Umbilical cord (tissue), 2 donors: ENCODE results near the gene SLC6A3. TPM values are rescaled to one million over a fixed set of nuclear protein-coding genes. Genes with fewer than 3 reads are reported as not detected.
"Not testable (repeated sequence)": the region's sequence is repeated elsewhere in the genome, so short reads cannot be mapped to it uniquely, and the experiment has no call there.

Experiments used
- DNase-seq: peaks from one replicate; pipeline ENCODE4 v3.0.0-alpha.2; 2015; ENCODE audit warnings: low spot score
- total RNA-seq: library from RNA; depleted of rRNA; stranded (reverse); fragments of >200 nt; gene quantifications from one replicate; pipeline ENCODE4 v1.2.3, GENCODE V29; 2014; ENCODE audit warnings: low replicate concordance; ENCODE audit not compliant: insufficient read depth

Gene SLC6A3
- total RNA-seq, 1 donor from 2014 or later, result 0.96 TPM

- not testable (repeated sequence) for DNase-seq
Observed at GRCh38 chr5:1422522-1422921, 22.7 kb downstream of the SLC6A3 start.

GRCh38 chr5:1421521-1422341 is 23.5 kb downstream of the SLC6A3 start:
- DNase-seq, result no peak

DNA sequence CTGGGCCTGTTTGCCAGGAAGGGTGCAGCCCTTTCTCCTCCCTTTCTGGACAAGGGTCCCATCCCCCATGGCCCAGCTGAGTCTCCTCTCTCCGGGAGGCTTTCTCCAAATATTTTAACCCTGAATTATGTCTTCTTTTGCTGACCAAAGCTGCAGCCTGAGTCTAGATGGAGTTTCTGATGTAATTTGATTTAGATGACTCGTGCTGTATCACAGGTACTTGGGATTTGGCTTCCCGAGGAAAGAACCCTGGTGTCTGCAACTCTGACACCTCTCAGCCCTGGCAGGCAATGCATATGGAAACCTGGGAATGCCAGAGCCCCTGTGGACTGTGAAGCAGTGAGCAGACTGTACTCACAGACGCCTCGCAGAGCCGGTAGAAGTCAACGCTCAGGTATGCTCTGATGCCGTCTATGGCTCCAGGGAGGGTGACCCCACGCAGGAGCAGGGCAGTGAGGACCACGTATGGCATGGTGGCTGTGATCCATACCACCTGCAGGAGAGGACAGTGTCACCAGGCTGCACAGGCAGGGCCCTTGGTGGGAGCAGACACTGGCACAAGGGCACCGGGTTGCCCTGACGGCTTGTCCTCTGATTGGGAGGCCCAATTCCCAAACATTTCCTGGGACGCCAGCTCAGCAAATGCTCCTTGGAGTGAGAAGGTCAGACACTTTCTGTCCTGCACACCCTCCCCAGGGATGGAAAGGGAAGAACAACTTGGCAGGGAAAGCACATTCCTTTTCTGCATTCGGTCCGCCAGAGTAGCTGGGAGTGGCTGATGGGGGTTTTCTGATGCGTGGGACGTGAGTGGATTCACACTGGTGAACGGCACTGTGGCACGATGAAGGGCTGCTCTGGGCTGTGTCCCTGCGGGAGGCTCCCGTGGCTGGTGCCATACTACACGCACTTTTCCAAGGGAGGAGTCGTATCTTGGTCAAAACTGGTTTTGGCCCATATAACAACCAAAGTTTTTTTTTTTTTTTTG is 24.7 kb downstream of the SLC6A3 start:
- no peak for DNase-seq

DNA sequence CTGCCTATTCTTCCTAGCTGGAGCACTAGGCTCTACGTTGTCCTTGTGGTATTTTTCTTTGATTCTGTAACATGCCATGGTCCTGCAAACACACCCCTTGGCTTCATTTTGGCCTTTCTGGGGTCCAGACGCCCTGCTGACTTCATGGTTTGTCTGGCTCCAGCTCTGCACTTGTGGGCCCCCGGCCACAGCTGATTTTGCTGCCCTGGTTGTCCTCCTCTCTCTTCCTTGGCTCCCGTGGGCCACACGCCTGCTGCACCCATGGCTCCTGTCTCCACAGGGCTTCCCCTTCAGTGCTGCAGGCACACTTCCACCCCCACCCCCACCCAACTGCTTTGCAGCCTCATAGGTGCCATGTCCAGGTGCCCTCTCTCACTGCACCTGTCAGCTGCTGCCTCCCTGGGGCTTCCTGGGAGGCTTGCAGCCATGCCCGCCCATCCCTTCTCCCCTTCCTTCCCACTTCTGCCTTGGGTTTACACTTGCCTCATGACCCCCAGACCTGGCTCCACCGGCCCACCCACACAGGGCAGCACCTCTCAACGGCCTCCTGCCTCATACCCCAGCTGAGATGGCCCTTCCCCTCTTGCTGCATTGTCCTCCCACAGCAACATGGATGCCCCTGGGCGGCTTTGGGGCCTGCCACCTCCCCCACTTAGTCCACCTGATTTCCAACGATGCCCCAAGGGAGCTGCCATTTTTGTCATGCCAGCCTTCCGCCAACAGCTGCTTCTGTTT is 25.6 kb downstream of the SLC6A3 start:
- no peak for DNase-seq

GRCh38 chr5:1418921-1419280 is 26.3 kb downstream of the SLC6A3 start:
- DNase-seq, result no peak

DNA sequence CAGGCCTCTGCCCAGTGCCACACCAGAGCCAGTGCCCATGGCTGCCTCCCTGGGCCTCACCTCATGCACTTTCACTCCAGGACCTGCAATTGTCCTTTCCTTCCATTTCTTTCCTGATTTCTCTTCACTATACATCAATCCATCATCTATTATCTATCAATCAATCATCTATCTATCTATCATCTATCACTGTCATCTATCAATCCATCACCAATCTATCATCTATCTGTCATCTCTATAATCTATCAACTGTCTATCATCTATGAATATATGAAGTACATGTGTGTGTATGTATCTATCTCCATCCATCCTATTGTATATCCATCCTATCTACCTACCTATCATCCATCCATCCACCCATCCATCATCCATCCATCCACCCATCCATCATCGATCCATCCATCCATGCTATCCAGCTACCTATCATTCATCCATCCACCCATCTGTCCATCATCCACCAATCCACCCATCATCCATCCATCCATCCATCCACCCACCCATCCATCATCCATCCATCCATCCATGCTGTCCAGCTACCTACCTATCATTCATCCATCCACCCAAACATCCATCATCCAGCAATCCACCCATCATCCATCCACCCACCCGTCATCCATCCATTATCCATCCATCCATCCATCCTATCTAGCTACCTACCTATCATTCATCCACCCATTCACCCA is 26.9 kb downstream of the SLC6A3 start:
- no peak for DNase-seq

DNA sequence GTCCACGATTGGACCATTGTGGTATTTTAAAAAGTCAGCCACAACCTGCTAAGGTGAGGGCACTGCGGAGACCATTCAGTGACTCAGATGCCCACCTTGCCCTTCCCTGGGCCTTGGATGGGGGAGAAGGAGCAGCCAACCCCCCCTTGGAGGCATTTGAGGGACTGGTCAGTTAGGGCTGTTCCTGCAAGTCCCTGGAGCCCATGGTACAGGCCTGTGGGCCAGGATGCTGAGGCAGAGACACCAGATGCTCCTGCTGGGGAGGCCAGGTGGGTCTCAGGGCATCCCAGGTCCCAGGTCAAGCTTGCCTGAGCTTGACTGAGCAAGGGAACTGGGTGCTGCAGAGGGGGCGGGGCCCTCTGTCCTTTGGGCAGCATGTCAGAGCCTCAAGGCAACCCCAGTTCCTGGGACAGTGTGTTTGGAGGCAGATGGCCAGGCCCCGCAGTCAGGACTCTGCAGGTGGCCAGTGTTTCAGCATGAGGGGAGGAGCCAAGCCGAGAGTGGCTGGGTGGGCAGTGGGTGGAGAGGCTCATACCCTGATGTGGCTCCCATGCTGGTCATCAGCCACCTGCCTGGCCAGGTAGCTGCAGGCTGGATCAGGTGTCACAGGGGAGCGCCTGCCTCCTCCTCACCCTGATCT is 27.5 kb downstream of the SLC6A3 start:
- DNase-seq, result no peak

DNA sequence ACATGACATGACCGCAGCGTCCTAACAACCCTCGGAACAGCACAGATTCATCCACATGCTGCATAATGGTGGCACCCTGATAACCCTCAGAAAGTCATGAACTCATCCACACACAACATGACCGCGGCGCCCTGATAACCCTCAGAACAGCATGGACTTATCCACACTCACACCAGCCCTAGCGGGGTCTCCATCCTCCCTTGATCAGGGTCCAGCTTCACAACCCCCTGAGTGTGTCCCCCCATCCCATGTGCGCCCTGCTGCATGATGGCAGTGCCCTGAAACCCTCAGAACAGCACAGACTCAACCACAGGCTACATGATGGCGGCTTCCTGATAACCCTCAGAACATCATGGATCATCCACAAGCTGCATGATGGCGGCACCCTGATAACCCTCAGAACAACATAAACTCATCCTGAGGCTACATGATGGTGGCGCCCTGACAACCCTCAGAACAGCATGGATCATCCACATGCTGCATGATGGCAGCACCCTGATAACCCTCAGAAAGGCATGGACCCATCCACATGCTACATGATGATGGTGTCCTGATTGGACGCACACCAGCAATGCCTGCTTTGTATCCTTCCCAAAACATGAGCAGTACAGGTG is 28.3 kb downstream of the SLC6A3 start:
- DNase-seq, result no peak

GRCh38 chr5:1415626-1416360 is 29.4 kb downstream of the SLC6A3 start:
- no peak for DNase-seq

- DNase-seq, result no peak
Observed at GRCh38 chr5:1415059-1415425, 30.2 kb downstream of the SLC6A3 start.

DNA sequence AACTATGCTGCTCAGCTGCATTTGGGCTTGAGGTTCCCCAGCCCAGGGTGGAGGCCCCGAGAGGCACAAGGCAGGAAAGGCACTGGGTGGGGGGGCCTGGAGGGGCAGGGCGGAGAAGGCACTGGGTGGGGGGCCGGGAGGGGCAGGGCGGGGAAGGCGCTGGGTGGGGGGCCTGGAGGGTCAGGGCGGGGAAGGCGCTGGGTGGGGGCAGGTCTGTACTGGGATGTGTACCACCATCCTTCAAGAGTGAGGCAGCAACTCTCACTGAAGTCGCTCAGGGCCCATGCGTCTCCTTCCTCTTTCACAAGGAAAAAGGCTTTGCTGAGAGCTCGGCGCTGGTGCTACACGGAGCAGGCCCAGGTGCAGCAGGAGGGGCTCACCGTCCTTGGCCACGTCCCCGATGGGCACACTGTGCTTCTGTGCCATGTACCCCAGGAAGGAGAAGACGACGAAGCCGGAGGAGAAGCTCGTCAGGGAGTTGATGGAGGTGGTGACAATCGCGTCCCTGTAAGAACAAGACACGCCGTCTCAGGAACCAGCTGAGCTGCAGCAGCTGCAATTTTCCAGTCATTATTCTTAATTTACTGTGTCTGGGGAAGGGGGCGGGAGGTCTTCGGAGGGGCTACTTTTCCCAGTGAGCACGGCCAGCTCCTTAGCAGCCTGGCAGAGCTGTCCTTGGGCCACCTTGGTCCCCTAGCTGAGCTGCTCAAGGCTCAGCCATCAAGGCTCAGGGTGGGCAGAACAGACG is 30.8 kb downstream of the SLC6A3 start:
- DNase-seq, result no peak

- no peak for DNase-seq
Observed at GRCh38 chr5:1413611-1414241, 31.5 kb downstream of the SLC6A3 start.

DNA sequence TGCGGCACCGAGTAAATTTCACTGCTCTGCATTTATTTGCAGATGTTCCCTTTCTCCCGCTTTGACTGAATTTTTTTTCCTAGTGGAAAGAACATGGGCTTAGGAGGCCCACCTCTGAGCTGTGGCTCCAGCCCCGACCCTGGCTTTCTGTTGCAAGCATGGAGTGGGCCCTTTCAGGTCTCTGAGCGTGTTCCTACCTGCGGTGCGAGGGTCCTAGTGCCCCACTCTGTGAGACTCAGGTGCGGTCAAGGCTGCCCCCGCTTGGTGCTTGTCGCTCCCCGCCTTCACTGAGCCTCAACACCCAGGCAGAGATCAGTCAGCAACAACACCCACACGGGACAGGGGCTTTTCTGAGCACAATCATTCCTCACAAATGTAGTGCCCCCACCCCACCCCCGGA is 32.0 kb downstream of the SLC6A3 start:
- DNase-seq, result no peak

DNA sequence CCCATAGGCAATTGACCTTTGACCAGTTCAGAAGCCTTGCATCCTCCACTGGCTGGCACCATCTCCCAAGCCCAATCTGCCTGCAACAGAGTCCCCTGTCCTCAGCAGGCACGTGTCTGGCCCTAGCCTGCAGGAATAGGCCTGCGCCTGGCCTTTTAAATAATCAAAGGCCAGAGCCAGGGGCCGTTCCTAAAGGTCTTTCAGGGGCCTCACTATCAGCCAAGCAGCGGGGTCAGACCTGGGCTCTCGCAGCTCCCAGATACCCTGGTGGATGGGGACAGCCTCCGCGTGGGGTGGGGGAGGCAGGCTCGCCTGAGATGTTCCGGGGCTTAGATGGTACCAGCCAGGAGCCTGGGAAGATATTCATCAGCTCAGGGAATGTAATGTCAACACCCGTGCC is 32.6 kb downstream of the SLC6A3 start:
- no peak for DNase-seq

GRCh38 chr5:1412163-1412562 is 33.1 kb downstream of the SLC6A3 start:
- no peak for DNase-seq

DNA sequence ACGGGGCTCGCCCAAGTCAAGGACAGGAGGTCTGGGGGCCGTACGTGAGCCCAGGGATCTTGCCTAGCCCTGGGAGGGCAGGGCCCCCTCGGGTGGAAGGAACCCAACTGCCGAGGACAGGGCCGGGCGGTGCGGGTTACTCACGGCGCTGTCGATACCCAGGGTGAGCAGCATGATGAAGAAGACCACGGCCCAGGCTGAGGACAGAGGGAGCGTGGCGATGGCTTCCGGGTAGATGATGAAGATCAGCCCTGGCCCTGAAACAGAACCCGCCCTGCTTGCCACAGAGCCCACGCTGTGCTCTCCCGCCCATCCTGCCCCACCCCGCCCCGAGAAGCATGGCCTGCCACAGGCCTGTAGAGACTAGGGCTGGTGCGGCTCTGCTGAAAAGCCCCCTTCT is 34.1 kb downstream of the SLC6A3 start:
- no peak for DNase-seq

DNA sequence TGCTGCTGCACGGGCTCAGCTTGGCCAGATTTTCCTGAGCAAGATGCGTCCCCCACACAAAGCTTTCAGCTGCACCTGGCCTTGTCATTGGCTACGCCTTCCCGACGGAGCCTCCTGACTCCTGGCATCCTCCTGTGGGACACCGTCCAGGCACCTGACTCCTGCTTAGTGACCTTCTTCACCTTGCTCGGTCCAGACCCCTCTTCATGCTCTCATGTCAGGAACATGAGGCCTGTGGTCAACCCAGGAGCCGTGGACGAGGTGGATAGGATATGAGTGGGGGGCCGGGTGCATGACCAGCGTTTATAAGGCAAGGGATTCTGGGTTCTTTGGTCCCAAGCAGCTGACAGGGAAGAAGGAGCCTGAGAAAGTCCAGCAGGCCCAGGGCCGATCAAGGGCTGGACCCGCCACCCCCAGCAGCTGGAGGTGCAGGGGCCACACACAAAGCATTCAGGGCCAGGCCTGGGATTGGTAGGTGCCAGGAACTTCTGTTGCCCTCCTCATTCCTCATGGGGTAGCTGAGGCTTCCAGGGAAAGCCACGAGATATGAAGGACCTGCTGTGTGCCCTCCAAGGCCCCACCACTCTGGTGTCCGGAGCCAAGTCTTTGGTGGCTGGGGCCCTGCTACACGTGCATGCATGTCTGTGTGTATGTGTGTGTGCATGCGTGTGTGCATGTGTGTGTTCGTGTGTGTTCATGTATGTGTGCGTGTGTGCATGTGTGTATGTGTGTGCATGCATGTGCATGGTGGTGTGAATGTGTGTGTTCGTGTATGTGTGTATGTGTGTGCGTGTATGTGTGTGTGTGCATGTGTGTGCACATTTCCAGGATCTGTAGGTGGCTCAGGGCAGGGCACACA is 34.9 kb downstream of the SLC6A3 start:
- no peak for DNase-seq
